ENCODE data around the gene SPDYE4.

Gene SPDYE4

DNA sequence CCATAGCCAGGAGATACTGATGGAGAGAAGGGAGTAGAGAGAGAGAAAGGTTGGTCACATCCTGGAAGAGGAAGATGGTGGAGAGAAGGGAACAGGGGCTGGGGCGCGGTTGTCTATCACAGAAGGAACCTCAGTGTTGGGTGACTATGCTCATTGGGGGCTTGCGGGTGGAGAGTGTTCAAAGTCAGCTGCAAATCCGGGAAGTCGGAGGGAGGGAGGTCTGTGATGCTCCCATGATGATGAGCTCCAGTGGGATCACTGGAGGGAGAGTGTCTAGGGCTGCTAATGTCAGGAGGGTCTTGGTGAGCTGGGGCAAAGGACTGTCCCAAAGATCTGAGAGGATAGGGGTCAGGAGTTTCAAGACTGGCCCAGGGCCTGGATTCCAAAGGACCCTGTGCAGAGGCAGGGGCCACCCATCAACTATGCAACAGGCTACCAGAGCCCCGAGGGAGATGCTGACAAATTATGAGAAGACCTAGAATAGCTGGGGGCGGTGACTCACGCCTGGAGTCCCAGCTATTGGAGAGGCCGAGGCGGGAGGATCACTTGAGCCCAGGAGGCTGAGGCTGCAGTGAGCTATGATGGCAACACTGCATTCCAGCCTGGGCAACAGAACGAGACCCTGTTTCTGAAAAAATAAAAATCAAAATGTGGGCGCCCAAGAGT lies 2.6 kb downstream of the SPDYE4 start:
- Histone ChIP-seq H2AFZ (ENCODE audit: low read length) (no peak overlapping the region), H3K4me2 (ENCODE audit: insufficient read depth, low read length, poor library complexity, severe bottlenecking) (no peak overlapping the region), H2BK5ac (ENCODE audit: low read length) (no peak overlapping the region), H2BK12ac (ENCODE audit: low read length) (no peak overlapping the region), H3K9me3 (replicated peaks in 1 of 2; ENCODE audit: control insufficient read depth in 2 of 2, insufficient read depth in 1 of 2, low read depth in 1 of 2, low read length in 2 of 2) (no peaks in the 10 kb centered on the region), H4K8ac (ENCODE audit: low read depth, low read length) (no peak overlapping the region), H3K27me3 (ENCODE audit: control insufficient read depth in 3 of 3, insufficient read depth in 3 of 3, low read depth in 1 of 3, low read length in 3 of 3) (peaks cover 0 to 28% (median 0%) of the 10 kb centered on the region in 3 experiments), H3K4me1 (ENCODE audit: control insufficient read depth in 2 of 2, insufficient read depth in 1 of 2, low read depth in 1 of 2, low read length in 2 of 2) (no peaks in the 10 kb centered on the region), H3K79me1 (ENCODE audit: low read depth, low read length) (no peaks in the 10 kb centered on the region), H3K4me3 (ENCODE audit: low read length in 2 of 2) (no peak overlapping the region), H3K23ac (ENCODE audit: low read depth, low read length, poor library complexity) (no peak overlapping the region), H3K4ac (ENCODE audit: low read length) (no peak overlapping the region), H2AK5ac (ENCODE audit: low read depth, low read length) (no peak overlapping the region), H3K36me3 (replicated peaks in 1 of 2; ENCODE audit: control insufficient read depth in 2 of 2, insufficient read depth in 2 of 2, low read length in 2 of 2) (no peaks in the 10 kb centered on the region), H3K27ac (replicated peaks; ENCODE audit: low read length) (no peak overlapping the region), H3K14ac (ENCODE audit: low read length) (no peak overlapping the region), H3K18ac (ENCODE audit: low read length) (no peak overlapping the region), H4K91ac (ENCODE audit: low read depth, low read length, poor library complexity) (no peak overlapping the region), H2BK15ac (ENCODE audit: low read length) (no peak overlapping the region), H3K9ac (ENCODE audit: low read depth, low read length, poor library complexity) (no peak overlapping the region), H2BK120ac (ENCODE audit: low read depth, low read length) (no peak overlapping the region)
- DNase-seq (ENCODE audit: low spot score) = no peak
- no CpG with 5 or more reads among the region's 12 CpGs for WGBS, 2 donors (ENCODE audit: extremely low coverage in 2 of 2, insufficient read length in 2 of 2, insufficient replicate concordance in 1 of 2)

DNA sequence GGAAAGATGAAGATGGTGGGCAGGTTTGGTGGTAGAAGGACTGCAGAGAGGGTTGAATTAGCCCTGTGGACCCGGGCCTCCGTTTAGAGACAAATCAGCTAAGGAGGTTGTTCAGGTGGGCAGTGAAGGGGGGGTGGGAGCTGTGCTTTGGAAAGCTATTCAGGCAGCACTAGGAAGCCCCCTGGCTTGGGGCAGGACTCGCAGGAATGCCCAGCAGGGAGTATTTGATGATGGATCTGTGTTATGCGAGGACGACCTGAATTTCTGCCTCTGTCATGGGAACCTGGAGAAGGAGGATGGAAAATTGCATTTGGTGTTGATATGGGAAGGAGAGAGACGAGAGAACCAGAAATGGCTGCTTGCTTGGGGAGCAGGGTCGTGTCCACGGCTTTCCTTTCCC lies 3.5 kb downstream of the SPDYE4 start:
- no peak overlapping the region for H3K9ac ChIP-seq (ENCODE audit: low read depth, low read length, poor library complexity)
- no peak overlapping the region for H3K4me3 ChIP-seq (ENCODE audit: low read length in 2 of 2)
- no peak overlapping the region for H2BK12ac ChIP-seq (ENCODE audit: low read length)
- no peak overlapping the region for H2BK120ac ChIP-seq (ENCODE audit: low read depth, low read length)
- H3K4ac ChIP-seq (ENCODE audit: low read length) = no peak overlapping the region
- no CpG with 5 or more reads among the region's 8 CpGs for WGBS, 2 donors (ENCODE audit: extremely low coverage in 2 of 2, insufficient read length in 2 of 2, insufficient replicate concordance in 1 of 2)
- H3K4me1 ChIP-seq (ENCODE audit: control insufficient read depth in 2 of 2, insufficient read depth in 1 of 2, low read depth in 1 of 2, low read length in 2 of 2) = no peaks in the 10 kb centered on the region
- H3K27ac ChIP-seq (replicated peaks; ENCODE audit: low read length) = no peak overlapping the region
- H3K4me2 ChIP-seq (ENCODE audit: insufficient read depth, low read length, poor library complexity, severe bottlenecking) = no peak overlapping the region
- no peak overlapping the region for H2BK15ac ChIP-seq (ENCODE audit: low read length)
- no peaks in the 10 kb centered on the region for H3K36me3 ChIP-seq (replicated peaks in 1 of 2; ENCODE audit: control insufficient read depth in 2 of 2, insufficient read depth in 2 of 2, low read length in 2 of 2)
- peak overlapping the region; percentile 23 for H3K18ac ChIP-seq (ENCODE audit: low read length)
- no peak overlapping the region for H3K14ac ChIP-seq (ENCODE audit: low read length)
- H3K79me1 ChIP-seq (ENCODE audit: low read depth, low read length) = no peaks in the 10 kb centered on the region
- no peak overlapping the region for H2AFZ ChIP-seq (ENCODE audit: low read length)
- DNase-seq (ENCODE audit: low spot score) = no peak
- no peak overlapping the region for H4K8ac ChIP-seq (ENCODE audit: low read depth, low read length)
- H4K91ac ChIP-seq (ENCODE audit: low read depth, low read length, poor library complexity) = no peak overlapping the region
- no peak overlapping the region for H2AK5ac ChIP-seq (ENCODE audit: low read depth, low read length)
- H3K9me3 ChIP-seq (replicated peaks in 1 of 2; ENCODE audit: control insufficient read depth in 2 of 2, insufficient read depth in 1 of 2, low read depth in 1 of 2, low read length in 2 of 2) = no peaks in the 10 kb centered on the region
- no peak overlapping the region for H3K23ac ChIP-seq (ENCODE audit: low read depth, low read length, poor library complexity)
- no peak overlapping the region for H2BK5ac ChIP-seq (ENCODE audit: low read length)
- peaks cover 0 to 24% (median 0%) of the 10 kb centered on the region in 3 experiments for H3K27me3 ChIP-seq (ENCODE audit: control insufficient read depth in 3 of 3, insufficient read depth in 3 of 3, low read depth in 1 of 3, low read length in 3 of 3)

DNA sequence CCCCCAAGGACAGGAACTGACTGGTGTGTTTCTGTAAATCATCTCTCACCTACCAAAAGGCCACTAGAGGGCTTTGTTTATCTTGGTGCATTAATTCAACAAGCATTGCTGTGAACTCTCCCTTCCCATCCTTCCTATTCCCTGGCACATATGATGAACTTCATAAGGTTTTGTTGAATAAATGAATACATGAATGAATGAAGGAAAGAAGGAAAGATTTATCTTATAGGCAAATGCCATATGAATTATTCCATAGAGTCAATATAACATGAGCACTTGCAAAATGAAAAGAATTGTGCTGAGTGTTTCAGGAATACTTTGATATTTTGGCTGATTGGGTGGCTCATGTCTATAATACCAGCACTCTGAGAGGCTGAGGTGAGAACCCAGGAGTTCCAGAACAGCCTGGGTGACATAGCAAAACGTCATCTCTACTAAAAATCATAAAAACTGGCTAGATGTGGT lies 4.3 kb downstream of the SPDYE4 start:
- no peak overlapping the region for H2BK120ac ChIP-seq (ENCODE audit: low read depth, low read length)
- H2AFZ ChIP-seq (ENCODE audit: low read length) = no peak overlapping the region
- DNase-seq (ENCODE audit: low spot score) = no peak
- H3K9me3 ChIP-seq (replicated peaks in 1 of 2; ENCODE audit: control insufficient read depth in 2 of 2, insufficient read depth in 1 of 2, low read depth in 1 of 2, low read length in 2 of 2) = no peaks in the 10 kb centered on the region
- no peak overlapping the region for H3K9ac ChIP-seq (ENCODE audit: low read depth, low read length, poor library complexity)
- H3K4me2 ChIP-seq (ENCODE audit: insufficient read depth, low read length, poor library complexity, severe bottlenecking) = no peak overlapping the region
- H2BK5ac ChIP-seq (ENCODE audit: low read length) = no peak overlapping the region
- no CpG with 5 or more reads among the region's 1 CpG for WGBS, 2 donors (ENCODE audit: extremely low coverage in 2 of 2, insufficient read length in 2 of 2, insufficient replicate concordance in 1 of 2)
- no peak overlapping the region for H3K4ac ChIP-seq (ENCODE audit: low read length)
- H2BK12ac ChIP-seq (ENCODE audit: low read length) = no peak overlapping the region
- no peak overlapping the region for H4K91ac ChIP-seq (ENCODE audit: low read depth, low read length, poor library complexity)
- H2AK5ac ChIP-seq (ENCODE audit: low read depth, low read length) = no peak overlapping the region
- H3K27ac ChIP-seq (replicated peaks; ENCODE audit: low read length) = no peak overlapping the region
- no peaks in the 10 kb centered on the region for H3K36me3 ChIP-seq (replicated peaks in 1 of 2; ENCODE audit: control insufficient read depth in 2 of 2, insufficient read depth in 2 of 2, low read length in 2 of 2)
- no peaks in the 10 kb centered on the region for H3K4me1 ChIP-seq (ENCODE audit: control insufficient read depth in 2 of 2, insufficient read depth in 1 of 2, low read depth in 1 of 2, low read length in 2 of 2)
- no peak overlapping the region for H4K8ac ChIP-seq (ENCODE audit: low read depth, low read length)
- peaks cover 0 to 20% (median 0%) of the 10 kb centered on the region in 3 experiments for H3K27me3 ChIP-seq (ENCODE audit: control insufficient read depth in 3 of 3, insufficient read depth in 3 of 3, low read depth in 1 of 3, low read length in 3 of 3)
- H3K4me3 ChIP-seq (ENCODE audit: low read length in 2 of 2) = no peak overlapping the region
- no peak overlapping the region for H3K14ac ChIP-seq (ENCODE audit: low read length)
- H3K18ac ChIP-seq (ENCODE audit: low read length) = no peak overlapping the region
- no peak overlapping the region for H3K23ac ChIP-seq (ENCODE audit: low read depth, low read length, poor library complexity)
- H2BK15ac ChIP-seq (ENCODE audit: low read length) = no peak overlapping the region
- no peaks in the 10 kb centered on the region for H3K79me1 ChIP-seq (ENCODE audit: low read depth, low read length)

DNA sequence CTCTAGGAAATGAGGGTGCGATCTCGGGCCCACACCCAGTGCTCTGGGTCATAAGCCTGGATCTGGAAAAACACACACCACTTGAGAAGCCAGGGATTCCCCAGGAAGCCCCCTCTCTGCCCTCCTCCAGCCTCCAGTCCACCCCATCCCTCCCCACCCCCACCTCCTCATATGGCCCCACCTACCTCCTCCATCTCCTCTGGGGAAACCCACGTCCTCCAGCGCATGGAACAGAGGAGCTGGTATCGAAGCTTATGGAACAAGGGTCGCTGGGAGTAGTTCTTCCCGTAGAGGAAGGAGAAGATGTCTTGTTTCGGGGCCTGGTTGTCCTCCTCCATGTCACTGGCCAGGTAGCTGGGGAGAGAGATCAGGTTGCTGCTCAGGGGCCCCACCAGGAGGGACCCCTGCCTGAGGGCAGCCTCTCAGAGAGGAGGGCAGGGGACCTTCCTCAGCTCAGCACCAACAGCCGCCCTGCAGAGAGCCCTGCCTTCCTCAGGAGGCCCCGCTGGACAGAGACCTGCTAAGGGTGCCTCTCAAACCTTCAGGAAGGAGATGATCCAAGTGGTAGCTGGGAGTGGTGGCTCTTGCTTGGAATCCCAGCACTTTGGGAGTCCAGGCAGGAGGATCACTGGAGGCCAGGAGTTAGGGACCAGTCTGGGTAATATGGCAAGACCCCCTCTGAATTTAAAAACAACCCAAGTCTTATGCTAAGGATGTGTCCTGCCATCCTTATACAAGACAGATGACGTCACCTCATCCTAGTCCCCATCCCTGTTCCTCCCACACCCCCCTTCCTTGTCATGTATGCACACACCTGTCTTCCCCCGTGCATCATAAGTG lies 5.0 kb downstream of the SPDYE4 start:
- Histone ChIP-seq H3K27ac (replicated peaks; ENCODE audit: low read length) (no peak overlapping the region), H3K9me3 (replicated peaks in 1 of 2; ENCODE audit: control insufficient read depth in 2 of 2, insufficient read depth in 1 of 2, low read depth in 1 of 2, low read length in 2 of 2) (no peaks in the 10 kb centered on the region), H2BK12ac (ENCODE audit: low read length) (no peak overlapping the region), H3K23ac (ENCODE audit: low read depth, low read length, poor library complexity) (no peak overlapping the region), H3K4me2 (ENCODE audit: insufficient read depth, low read length, poor library complexity, severe bottlenecking) (no peak overlapping the region), H2AK5ac (ENCODE audit: low read depth, low read length) (peak overlapping the region; percentile 40), H4K8ac (ENCODE audit: low read depth, low read length) (no peak overlapping the region), H3K4ac (ENCODE audit: low read length) (no peak overlapping the region), H3K9ac (ENCODE audit: low read depth, low read length, poor library complexity) (no peak overlapping the region), H3K36me3 (replicated peaks in 1 of 2; ENCODE audit: control insufficient read depth in 2 of 2, insufficient read depth in 2 of 2, low read length in 2 of 2) (no peaks in the 10 kb centered on the region), H3K4me1 (ENCODE audit: control insufficient read depth in 2 of 2, insufficient read depth in 1 of 2, low read depth in 1 of 2, low read length in 2 of 2) (no peaks in the 10 kb centered on the region), H4K91ac (ENCODE audit: low read depth, low read length, poor library complexity) (no peak overlapping the region), H3K79me1 (ENCODE audit: low read depth, low read length) (no peaks in the 10 kb centered on the region), H3K4me3 (ENCODE audit: low read length in 2 of 2) (no peak overlapping the region), H2BK15ac (ENCODE audit: low read length) (no peak overlapping the region), H3K27me3 (ENCODE audit: control insufficient read depth in 3 of 3, insufficient read depth in 3 of 3, low read depth in 1 of 3, low read length in 3 of 3) (peaks cover 0 to 14% (median 0%) of the 10 kb centered on the region in 3 experiments), H2BK5ac (ENCODE audit: low read length) (peak overlapping the region; percentile 7), H2AFZ (ENCODE audit: low read length) (no peak overlapping the region), H3K14ac (ENCODE audit: low read length) (no peak overlapping the region), H2BK120ac (ENCODE audit: low read depth, low read length) (no peak overlapping the region), H3K18ac (ENCODE audit: low read length) (no peak overlapping the region)
- DNase-seq (ENCODE audit: low spot score) = no peak
- no CpG with 5 or more reads among the region's 12 CpGs for WGBS, 2 donors (ENCODE audit: extremely low coverage in 2 of 2, insufficient read length in 2 of 2, insufficient replicate concordance in 1 of 2)
